Stomach (tissue), 9 donors: ENCODE data around the gene AKR1C1. TPM values are rescaled to one million over a fixed set of nuclear protein-coding genes. Genes with fewer than 3 reads are reported as not detected.
A peak's percentile ranks its signal among the peaks of the same experiment; 100 is the strongest.

ENCODE experiments used
- DNase-seq, 2 donors: peaks; one replicate each; pipeline versions ENCODE4 v3.0.0 to v3.0.0-alpha.2; 2013 to 2019
- H3K27ac ChIP-seq, 5 donors: fragments of 200-600 bp in 4 of 5; sonication (generic) in 4 of 5; one replicate each; pipeline ENCODE4 v1.5.1; 2013 to 2019; ENCODE audit warnings: mild to moderate bottlenecking in 1 of 5, moderate library complexity in 1 of 5
- H3K27me3 ChIP-seq, 3 donors: fragments of 200-600 bp; sonication (generic); one replicate each; pipeline ENCODE4 v1.5.1; 2017 to 2019; ENCODE audit warnings: mixed run types in 1 of 3
- H3K36me3 ChIP-seq, 4 donors: fragments of 200-600 bp; sonication (generic); 1 replicate in 3 of 4; 2 replicates in 1 of 4; pipeline ENCODE4 v1.5.1; 2016 to 2019
- H3K4me1 ChIP-seq, 4 donors: fragments of 200-600 bp; sonication (generic); one replicate each; pipeline ENCODE4 v1.5.1; 2016 to 2019
- H3K4me3 ChIP-seq, 4 donors: fragments of 200-600 bp; sonication (generic) in 3 of 4; one replicate each; pipeline ENCODE4 v1.5.1; 2016 to 2019; ENCODE audit warnings: mild to moderate bottlenecking in 1 of 4
- H3K9me3 ChIP-seq, 4 donors: fragments of 200-600 bp; sonication (generic); one replicate each; pipeline ENCODE4 v1.5.1; 2016 to 2019
- EP300 ChIP-seq: sonication (generic); formaldehyde crosslinking; IDR thresholded peaks from one replicate; pipeline ENCODE4 v1.6.1; 2017; ENCODE audit warnings: antibody characterized with exemption
- POLR2A ChIP-seq, 4 donors: fragments of 450-650 bp; IDR thresholded peaks; one replicate each; pipeline ENCODE4 v1.6.1; 2016; ENCODE audit warnings: antibody characterized with exemption in 4 of 4, control low read depth in 2 of 4, mild to moderate bottlenecking in 1 of 4, moderate library complexity in 1 of 4
- POLR2AphosphoS5 ChIP-seq, 3 donors: sonication (generic); formaldehyde crosslinking; IDR thresholded peaks; one replicate each; pipeline ENCODE4 v1.6.1; 2016; ENCODE audit warnings: antibody characterized with exemption in 3 of 3
- WGBS, 5 donors: extraction: QIAGEN DNeasy Blood & Tissue Kit in 3 of 5; methylation state at CpG; one replicate each; pipeline versions ENCODE4 v1.1.5 to v1.1.7; 2013 to 2018; 5-methylcytosine and 5-hydroxymethylcytosine counted together
- intact Hi-C: fragments of 100-400 bp; cut with DNase I; formaldehyde crosslinking; loops from one replicate; pipeline ENCODE4 v1.15.1; 2023; ENCODE audit warnings: low total_unique reads
- polyA plus RNA-seq, 3 donors: library from polyadenylated mRNA; stranded (reverse); fragments of 200-250 nt; gene quantifications; one replicate each; pipeline ENCODE4 v1.2.3, GENCODE V29; 2013
- total RNA-seq, 5 donors: library from RNA; depleted of rRNA; stranded (reverse); fragments of >200 nt; gene quantifications; one replicate each; pipeline versions ENCODE4 v1.1.0 to v1.2.3, GENCODE V29; 2014 to 2016
- TF ChIP-seq, protein P1 (sequence below), 7 experiments: fragments of 450-650 bp in 4 of 7; fragments of 200-600 bp in 3 of 7; sonication (generic) in 3 of 7; IDR thresholded peaks; one replicate each; pipeline ENCODE4 v1.5.1; 2016 to 2019; ENCODE audit warnings: antibody characterized with exemption in 7 of 7, control low read depth in 2 of 7, mild to moderate bottlenecking in 1 of 7
- donor health status: healthy with polysubstance abuse.
- donor health status: Bipolar disorder and iron deficiency.
- donor health status: healthy.

The AKR1C1 gene
- total and polyA plus RNA-seq, 8 donors, result 17.4 to 378 (median 91.1) TPM

DNA sequence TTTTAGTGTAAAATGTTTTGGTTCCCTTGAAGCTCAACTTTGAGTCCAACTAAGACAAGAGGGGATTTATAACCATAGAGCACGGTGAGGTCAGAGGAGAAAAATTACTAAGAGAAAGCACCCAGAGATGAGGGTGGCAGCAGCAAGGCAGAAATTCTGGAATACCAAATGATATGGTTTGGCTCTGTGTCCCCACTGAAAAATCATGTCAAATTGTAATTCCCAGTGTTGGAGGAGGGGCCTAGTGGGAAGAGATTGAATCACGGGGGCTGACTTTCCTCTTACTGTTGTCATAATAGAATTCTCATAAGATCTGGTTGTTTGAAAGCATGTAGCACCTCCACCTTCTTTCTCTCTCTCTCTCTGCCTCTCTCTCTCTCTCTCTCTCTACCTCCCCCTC is 19.4 kb upstream of the AKR1C1 start:
- H3K27me3 ChIP-seq, result no peaks in the 10 kb centered on the region
- no peaks in the 10 kb centered on the region for H3K9me3 ChIP-seq
- peaks cover 40 to 75% (median 58%) of the 10 kb centered on the region in 4 donors for H3K4me1 ChIP-seq
- DNase-seq, result no peak
- TF ChIP-seq POLR2AphosphoS5 (IDR thresholded peaks at IDR 0.05) (no peak), POLR2A (IDR thresholded peaks at IDR 0.05) (no peak), EP300 (no peak)
- TF ChIP-seq, protein P1, sequence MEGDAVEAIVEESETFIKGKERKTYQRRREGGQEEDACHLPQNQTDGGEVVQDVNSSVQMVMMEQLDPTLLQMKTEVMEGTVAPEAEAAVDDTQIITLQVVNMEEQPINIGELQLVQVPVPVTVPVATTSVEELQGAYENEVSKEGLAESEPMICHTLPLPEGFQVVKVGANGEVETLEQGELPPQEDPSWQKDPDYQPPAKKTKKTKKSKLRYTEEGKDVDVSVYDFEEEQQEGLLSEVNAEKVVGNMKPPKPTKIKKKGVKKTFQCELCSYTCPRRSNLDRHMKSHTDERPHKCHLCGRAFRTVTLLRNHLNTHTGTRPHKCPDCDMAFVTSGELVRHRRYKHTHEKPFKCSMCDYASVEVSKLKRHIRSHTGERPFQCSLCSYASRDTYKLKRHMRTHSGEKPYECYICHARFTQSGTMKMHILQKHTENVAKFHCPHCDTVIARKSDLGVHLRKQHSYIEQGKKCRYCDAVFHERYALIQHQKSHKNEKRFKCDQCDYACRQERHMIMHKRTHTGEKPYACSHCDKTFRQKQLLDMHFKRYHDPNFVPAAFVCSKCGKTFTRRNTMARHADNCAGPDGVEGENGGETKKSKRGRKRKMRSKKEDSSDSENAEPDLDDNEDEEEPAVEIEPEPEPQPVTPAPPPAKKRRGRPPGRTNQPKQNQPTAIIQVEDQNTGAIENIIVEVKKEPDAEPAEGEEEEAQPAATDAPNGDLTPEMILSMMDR (IDR thresholded peaks at IDR 0.05), result no peak
- no peak overlapping the region for H3K4me3 ChIP-seq
- intact Hi-C loops, result no loop called here
- H3K36me3 ChIP-seq, result no peaks in the 10 kb centered on the region
- WGBS, 5 donors, result 55 to 84% (median 81%) methylated on average over 2 of the region's 2 CpGs
- H3K27ac ChIP-seq, result peak overlapping the region in 4 of 5 donors; percentile 69 to 86 (median 77)

DNA sequence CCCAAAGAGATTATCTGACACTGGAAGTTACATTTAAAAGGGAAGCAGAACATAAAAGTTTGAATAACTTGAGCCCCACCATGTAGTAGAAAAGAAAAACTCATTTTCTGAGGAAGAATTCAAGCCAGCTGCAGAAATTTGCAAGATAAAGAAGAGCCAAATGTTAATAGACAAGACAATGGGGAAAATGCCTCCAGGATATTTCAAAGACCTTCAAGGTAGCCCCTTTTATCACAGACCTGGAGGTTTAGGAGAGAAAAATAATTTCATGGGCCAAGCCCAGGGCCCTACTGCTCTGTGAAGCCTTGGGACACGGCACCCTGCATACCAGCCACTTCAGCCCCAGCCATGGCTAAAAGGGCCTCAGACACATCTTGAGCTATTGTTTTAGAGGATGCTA is 18.4 kb upstream of the AKR1C1 start:
- H3K4me1 ChIP-seq, result peaks cover 36 to 85% (median 59%) of the 10 kb centered on the region in 4 donors
- no peaks in the 10 kb centered on the region for H3K36me3 ChIP-seq
- H3K27me3 ChIP-seq, result no peaks in the 10 kb centered on the region
- no peak overlapping the region for H3K4me3 ChIP-seq
- intact Hi-C loops, result no loop called here
- WGBS, 5 donors, result 67 to 100% (median 100%) methylated on average over 1 of the region's 1 CpG
- H3K27ac ChIP-seq, result peak overlapping the region in 2 of 5 donors; percentile 85 to 86
- TF ChIP-seq POLR2AphosphoS5 (IDR thresholded peaks at IDR 0.05) (no peak), EP300 (no peak), POLR2A (IDR thresholded peaks at IDR 0.05) (no peak)
- TF ChIP-seq, protein P1 (IDR thresholded peaks at IDR 0.05), result no peak
- no peak for DNase-seq
- no peaks in the 10 kb centered on the region for H3K9me3 ChIP-seq

DNA sequence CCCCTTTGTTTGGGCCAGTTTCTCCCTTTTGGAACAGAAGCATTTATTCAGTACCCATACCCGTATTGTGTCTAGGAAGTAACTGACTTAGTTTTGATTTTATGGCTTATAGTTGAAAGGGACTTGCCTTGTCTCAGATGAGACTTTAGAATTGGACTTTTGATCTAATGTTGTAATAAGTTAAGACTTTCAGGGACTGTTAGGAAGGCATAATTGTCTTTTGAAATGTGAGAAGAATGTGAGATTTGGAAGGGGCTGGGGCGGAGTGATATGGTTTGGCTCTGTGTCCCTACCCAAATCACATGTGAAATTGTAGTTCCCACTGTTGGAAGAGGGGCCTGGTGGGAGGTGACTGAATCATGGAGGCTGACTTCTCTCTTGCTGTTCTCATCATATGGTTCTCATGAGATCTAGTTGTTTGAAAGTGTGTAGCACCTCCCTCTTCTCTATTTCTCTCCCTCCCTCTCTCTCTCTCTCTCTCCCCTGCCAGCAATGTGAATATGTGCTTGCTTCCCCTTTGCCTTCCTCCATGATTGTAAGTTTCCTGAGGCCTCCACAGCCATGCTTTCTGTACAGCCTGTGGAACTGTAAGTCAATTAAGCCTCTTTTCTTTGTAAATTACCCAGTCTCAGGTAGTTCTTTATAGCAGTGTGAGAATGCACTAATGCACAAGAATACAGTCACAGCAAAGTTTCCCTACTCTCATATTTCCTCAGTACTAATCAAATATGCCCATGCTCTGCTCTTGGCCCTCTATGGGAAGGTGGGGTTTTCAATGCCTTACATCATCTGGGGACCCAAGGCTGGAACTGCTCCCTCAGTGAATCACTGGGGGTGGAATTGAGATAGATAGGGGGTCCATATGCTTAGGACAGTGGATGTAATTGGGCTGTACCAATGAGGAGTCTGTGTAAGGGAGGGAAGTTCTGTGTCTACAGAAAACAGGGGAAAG is 17.2 kb upstream of the AKR1C1 start:
- Histone ChIP-seq H3K4me3 (no peak overlapping the region), H3K36me3 (no peaks in the 10 kb centered on the region), H3K9me3 (no peaks in the 10 kb centered on the region), H3K4me1 (peaks cover 34 to 91% (median 62%) of the 10 kb centered on the region in 4 donors), H3K27me3 (no peaks in the 10 kb centered on the region), H3K27ac (peak overlapping the region in 4 of 5 donors; percentile 82 to 88 (median 86))
- intact Hi-C loops, result no loop called here
- DNase-seq, result no peak
- TF ChIP-seq POLR2AphosphoS5 (IDR thresholded peaks at IDR 0.05) (no peak), POLR2A (IDR thresholded peaks at IDR 0.05) (no peak), EP300 (no peak)
- TF ChIP-seq, protein P1 (IDR thresholded peaks at IDR 0.05), result no peak
- 84 to 97% (median 93%) methylated on average over 2 of the region's 2 CpGs for WGBS, 5 donors

DNA sequence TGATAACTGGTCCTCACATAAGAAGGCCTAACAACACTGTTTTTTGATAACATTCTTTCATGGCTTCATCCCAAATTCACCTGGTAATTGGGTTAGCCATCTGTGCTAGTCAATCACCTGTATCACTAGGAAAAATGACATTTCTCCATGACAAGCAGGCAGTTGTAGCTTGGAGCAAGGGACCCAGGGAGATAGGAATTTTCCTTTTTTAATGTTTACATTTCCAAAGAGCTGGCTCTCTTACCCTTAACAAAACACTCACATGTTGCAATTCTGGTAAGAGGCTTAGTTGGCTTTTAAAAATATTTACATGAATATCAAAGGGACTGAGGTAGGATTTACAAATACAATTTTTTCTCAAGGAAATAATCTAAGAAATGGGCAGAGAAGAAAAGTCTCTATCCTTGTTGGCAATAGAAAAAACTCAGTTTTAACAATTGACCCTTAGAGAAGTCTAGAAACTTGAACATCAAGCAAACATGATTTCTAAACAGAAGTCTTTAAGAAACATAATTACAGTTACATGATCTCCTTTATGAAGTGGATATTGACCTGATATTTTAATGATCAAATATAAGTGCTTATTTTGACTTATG is 16.1 kb upstream of the AKR1C1 start:
- intact Hi-C loops, result no loop called here
- H3K9me3 ChIP-seq, result no peaks in the 10 kb centered on the region
- TF ChIP-seq POLR2AphosphoS5 (IDR thresholded peaks at IDR 0.05), result peak in 2 of 3 donors; percentile 16 to 58
- TF ChIP-seq, protein P1 (IDR thresholded peaks at IDR 0.05), result no peak
- TF ChIP-seq EP300, result no peak
- no peak for TF ChIP-seq POLR2A (IDR thresholded peaks at IDR 0.05)
- peak overlapping the region in 4 of 5 donors; percentile 82 to 88 (median 86) for H3K27ac ChIP-seq
- H3K4me1 ChIP-seq, result peaks cover 27 to 90% (median 58%) of the 10 kb centered on the region in 4 donors
- H3K36me3 ChIP-seq, result no peaks in the 10 kb centered on the region
- no peak for DNase-seq
- H3K4me3 ChIP-seq, result no peak overlapping the region
- no peaks in the 10 kb centered on the region for H3K27me3 ChIP-seq
